Caco-2 (cell line): ENCODE data around the gene JAML. TPM values are rescaled to one million over a fixed set of nuclear protein-coding genes. Genes with fewer than 3 reads are reported as not detected.

Source experiments
- BruUV-seq: library from RNA; stranded (reverse); fragments of 400-500 nt; replicated peaks from 2 replicates; lab custom pipeline; 2021; lab: Mats Ljungman, UMichigan
- CTCF ChIA-PET: fragments of 300-600 bp; sonication (Branson Sonifier 250); formaldehyde crosslinking; loops from one replicate; lab custom pipeline; 2022; ENCODE audit warnings: antibody characterized with exemption; lab: Charles Lee
- POLR2A ChIA-PET: fragments of 300-600 bp; sonication (Branson Sonifier 250); formaldehyde crosslinking; loops from one replicate; lab custom pipeline; 2022; ENCODE audit warnings: antibody characterized with exemption; lab: Charles Lee
- DNase-seq, 2 experiments: peaks; one replicate each; pipeline versions ENCODE4 v3.0.0 to v3.0.0-alpha.2; 2020 to 2022
- H3K27me3 ChIP-seq: replicated peaks from 2 replicates; pipeline ENCODE4 v1.6.0; 2011; ENCODE audit warnings: low read length; ENCODE audit not compliant: control insufficient read depth, insufficient read depth
- H3K36me3 ChIP-seq: 2 replicates; pipeline ENCODE4 v1.5.1; 2011; ENCODE audit warnings: low read length; ENCODE audit not compliant: control insufficient read depth, insufficient read depth
- H3K4me1 ChIP-seq: fragments of 250-450 bp; sonication (Bioruptor Pico); 2 replicates; pipeline ENCODE4 v1.5.1; 2020; ENCODE audit warnings: mild to moderate bottlenecking
- H3K4me3 ChIP-seq: 2 replicates; pipeline ENCODE4 v1.5.1; 2011; ENCODE audit warnings: low read depth, mild to moderate bottlenecking, control low read depth, low read length
- H3K9me3 ChIP-seq: fragments of 250-450 bp; sonication (Bioruptor Pico); 2 replicates; pipeline ENCODE4 v1.5.1; 2020; ENCODE audit warnings: mild to moderate bottlenecking, moderate library complexity
- H3K27ac Mint-ChIP-seq: one replicate; pipeline ENCODE4 v1.8.0; 2022; ENCODE audit warnings: mixed read lengths; ENCODE audit not compliant: unreplicated experiment
- H3K27me3 Mint-ChIP-seq: one replicate; pipeline ENCODE4 v1.8.0; 2022; ENCODE audit warnings: mixed read lengths; ENCODE audit not compliant: insufficient read depth, unreplicated experiment
- H3K36me3 Mint-ChIP-seq: one replicate; pipeline ENCODE4 v1.8.0; 2022; ENCODE audit warnings: mild to moderate bottlenecking, mixed read lengths; ENCODE audit not compliant: insufficient read depth, unreplicated experiment
- H3K4me1 Mint-ChIP-seq: one replicate; pipeline ENCODE4 v1.8.0; 2022; ENCODE audit warnings: low read depth, mixed read lengths; ENCODE audit not compliant: unreplicated experiment
- H3K4me3 Mint-ChIP-seq: one replicate; pipeline ENCODE4 v1.8.0; 2022; ENCODE audit warnings: mild to moderate bottlenecking, moderate library complexity, mixed read lengths; ENCODE audit not compliant: unreplicated experiment
- H3K9me3 Mint-ChIP-seq: one replicate; pipeline ENCODE4 v1.8.0; 2022; ENCODE audit warnings: mixed read lengths; ENCODE audit not compliant: unreplicated experiment
- CTCF ChIP-seq, 2 experiments: fragments of 200-600 bp in 1 of 2; IDR thresholded peaks; 1 replicate in 1 of 2; 2 replicates in 1 of 2; pipeline versions ENCODE4 v1.5.1 to v1.8.0; 2011 to 2022; ENCODE audit warnings: antibody characterized with exemption in 1 of 2, control low read depth in 1 of 2, inconsistent platforms in 1 of 2, low read depth in 1 of 2, low read length in 1 of 2, mild to moderate bottlenecking in 1 of 2, moderate library complexity in 1 of 2; ENCODE audit not compliant: insufficient read depth in 1 of 2, severe bottlenecking in 1 of 2, unreplicated experiment in 1 of 2
- intact Hi-C: fragments of 100-400 bp; cut with micrococcal nuclease; formaldehyde crosslinking; loops from one replicate; pipeline ENCODE4 v1.10.0; 2022; ENCODE audit not compliant: unreplicated experiment
- total RNA-seq: library from RNA; stranded (reverse); gene quantifications from 2 replicates; pipeline ENCODE4 v1.2.3, GENCODE V29; 2022

Gene JAML
- total RNA-seq, 1 experiment from 2014 or later: 8.9 TPM

DNA sequence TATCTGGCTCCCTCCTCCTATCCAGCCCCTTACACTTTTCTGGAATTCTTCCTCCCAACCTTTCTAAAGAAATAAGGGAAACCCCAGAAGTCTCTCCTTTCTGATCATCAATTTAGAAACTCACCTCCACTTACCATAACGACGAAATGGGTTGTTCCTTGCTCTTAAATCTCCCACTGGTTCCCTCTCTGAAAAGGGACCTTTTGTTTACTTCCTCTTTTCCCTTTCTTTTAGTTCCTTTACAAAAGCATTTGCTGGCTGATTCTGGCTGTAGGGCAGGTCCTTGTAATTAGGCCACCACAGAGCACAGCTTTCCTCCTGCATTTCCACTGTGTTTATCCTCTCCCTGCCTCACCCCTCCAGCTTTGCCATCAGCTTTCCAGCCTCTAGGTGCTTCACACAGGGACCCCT lies 12.0 kb downstream of the JAML start:
- Mint-ChIP-seq H3K36me3 (peaks cover 12% of the 10 kb centered on the region), H3K4me3 (peak overlapping the region; percentile 64), H3K27ac (peak overlapping the region; percentile 67), H3K27me3 (no peaks in the 10 kb centered on the region), H3K9me3 (no peaks in the 10 kb centered on the region), H3K4me1 (peaks cover 54% of the 10 kb centered on the region)
- intact Hi-C loops: loop anchor here (1.0 kb wide), 7 partner anchors 10 to 109 kb away; partner anchors contain the start of genes MPZL2 and MPZL3
- Histone ChIP-seq H3K27me3 (no peaks in the 10 kb centered on the region), H3K9me3 (no peaks in the 10 kb centered on the region), H3K36me3 (no peaks in the 10 kb centered on the region), H3K4me1 (peaks cover 85% of the 10 kb centered on the region), H3K4me3 (no peak overlapping the region)
- no peak for TF ChIP-seq CTCF (IDR thresholded peaks at IDR 0.05; ENCODE audit: insufficient read depth in 1 of 2, low read depth in 1 of 2, low read length in 1 of 2, severe bottlenecking in 1 of 2, unreplicated experiment in 1 of 2)
- ChIA-PET CTCF (interaction anchor here (0.6 to 2.9 kb wide), 7 partner anchors 10 to 70 kb away, joined by 3 to 75 read pairs (median 8); partner anchors contain the start of gene MPZL3), POLR2A (interaction anchor here (1.3 to 2.0 kb wide), 3 partner anchors 14 to 39 kb away, joined by 4 to 16 read pairs (median 13); partner anchors contain the start of gene MPZL3)
- BruUV-seq: no TSS peak
- no peak for DNase-seq

DNA sequence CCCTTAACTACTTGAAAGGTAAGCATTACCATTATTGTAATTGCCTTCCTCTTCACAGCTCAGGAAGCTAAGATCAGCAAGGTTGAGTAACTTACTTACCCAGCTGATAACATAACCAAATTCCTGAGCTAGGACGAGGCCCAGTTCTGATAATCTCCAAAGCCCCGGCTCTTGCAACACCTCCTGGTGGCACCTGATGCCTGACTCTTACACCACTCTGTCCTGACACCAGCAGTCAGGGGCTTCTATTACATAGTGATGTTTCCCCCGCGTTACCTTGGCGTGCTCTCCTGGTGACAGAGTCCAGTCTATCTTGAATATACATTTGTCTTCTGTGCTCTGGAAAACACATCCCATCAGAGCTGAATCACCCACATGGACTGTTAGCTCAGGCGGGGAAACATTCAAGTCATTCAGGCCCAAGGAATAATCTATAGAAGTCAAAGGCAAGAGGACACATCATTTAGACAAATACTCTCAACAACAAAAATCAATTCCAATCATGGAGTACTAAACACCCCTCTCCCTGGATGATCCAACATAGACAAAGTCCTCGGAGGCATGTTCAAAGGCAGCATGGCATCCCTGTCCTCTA lies 12.6 kb downstream of the JAML start:
- Histone ChIP-seq H3K4me3 (no peak overlapping the region), H3K4me1 (peaks cover 80% of the 10 kb centered on the region), H3K36me3 (no peaks in the 10 kb centered on the region), H3K9me3 (no peaks in the 10 kb centered on the region), H3K27me3 (no peaks in the 10 kb centered on the region)
- Mint-ChIP-seq H3K27ac (peak overlapping the region; percentile 67), H3K36me3 (peaks cover 12% of the 10 kb centered on the region), H3K9me3 (no peaks in the 10 kb centered on the region), H3K27me3 (no peaks in the 10 kb centered on the region), H3K4me1 (peaks cover 54% of the 10 kb centered on the region), H3K4me3 (peak overlapping the region; percentile 64)
- TF ChIP-seq CTCF (IDR thresholded peaks at IDR 0.05; ENCODE audit: insufficient read depth in 1 of 2, low read depth in 1 of 2, low read length in 1 of 2, severe bottlenecking in 1 of 2, unreplicated experiment in 1 of 2): peak in 1 of 2 experiments; percentile 58
- peak; percentile 97 to 98 for DNase-seq
- BruUV-seq: no TSS peak
- ChIA-PET CTCF (interaction anchor here (0.8 to 2.9 kb wide), 12 partner anchors 10 to 63 kb away, joined by 3 to 75 read pairs (median 6); partner anchors contain the start of genes MPZL2 and MPZL3), POLR2A (interaction anchor here (0.7 to 2.0 kb wide), 8 partner anchors 8 to 100 kb away, joined by 3 to 16 read pairs (median 8); partner anchors contain the start of genes MPZL2 and MPZL3)
- intact Hi-C loops: loop anchor here (1.0 kb wide), 7 partner anchors 10 to 109 kb away; partner anchors contain the start of genes MPZL2 and MPZL3

- DNase-seq: no peak
- Mint-ChIP-seq H3K27ac (peak overlapping the region; percentile 67), H3K27me3 (no peaks in the 10 kb centered on the region), H3K4me1 (peaks cover 53% of the 10 kb centered on the region), H3K9me3 (no peaks in the 10 kb centered on the region), H3K36me3 (peaks cover 12% of the 10 kb centered on the region), H3K4me3 (no peak overlapping the region)
- H3K27me3 ChIP-seq: no peaks in the 10 kb centered on the region
- CTCF ChIA-PET: interaction anchor here (0.9 to 2.9 kb wide), 5 partner anchors 9 to 64 kb away, joined by 4 to 75 read pairs (median 7); partner anchors contain the start of gene MPZL2
- BruUV-seq: no TSS peak
- no peaks in the 10 kb centered on the region for H3K36me3 ChIP-seq
- no peak overlapping the region for H3K4me3 ChIP-seq
- intact Hi-C loops: no loop called here
- POLR2A ChIA-PET: interaction anchor here (0.9 to 2.0 kb wide), 5 partner anchors 8 to 53 kb away, joined by 3 to 16 read pairs (median 13); partner anchors contain the start of genes MPZL2 and MPZL3
- no peaks in the 10 kb centered on the region for H3K9me3 ChIP-seq
- H3K4me1 ChIP-seq: peaks cover 78% of the 10 kb centered on the region
- TF ChIP-seq CTCF (IDR thresholded peaks at IDR 0.05; ENCODE audit: insufficient read depth in 1 of 2, low read depth in 1 of 2, low read length in 1 of 2, severe bottlenecking in 1 of 2, unreplicated experiment in 1 of 2): no peak
Measured at GRCh38 chr11:118211006-118211405, 13.8 kb downstream of the JAML start.
